Astrocyte of the spinal cord (primary cell): ENCODE results near the gene CMTR1.

Source experiments
- DNase-seq: peaks from one replicate; pipeline ENCODE4 v3.0.0; 2011; ENCODE audit warnings: low read depth, low spot score
- H3K4me3 ChIP-seq: 2 replicates; pipeline ENCODE4 v1.5.1; 2011; ENCODE audit warnings: low read depth, mild to moderate bottlenecking, low read length, moderate library complexity
- in situ Hi-C: cut with HindIII; loops from 2 replicates; pipeline ENCODE4 v1.10.0; 2017; ENCODE audit warnings: low sequenced_read_pairs
- TF ChIP-seq, protein P1 (sequence below): IDR thresholded peaks from 2 replicates; pipeline ENCODE4 v1.5.1; 2012; ENCODE audit warnings: low read depth, mild to moderate bottlenecking, low read length, inconsistent platforms

CMTR1 gene, protein sequence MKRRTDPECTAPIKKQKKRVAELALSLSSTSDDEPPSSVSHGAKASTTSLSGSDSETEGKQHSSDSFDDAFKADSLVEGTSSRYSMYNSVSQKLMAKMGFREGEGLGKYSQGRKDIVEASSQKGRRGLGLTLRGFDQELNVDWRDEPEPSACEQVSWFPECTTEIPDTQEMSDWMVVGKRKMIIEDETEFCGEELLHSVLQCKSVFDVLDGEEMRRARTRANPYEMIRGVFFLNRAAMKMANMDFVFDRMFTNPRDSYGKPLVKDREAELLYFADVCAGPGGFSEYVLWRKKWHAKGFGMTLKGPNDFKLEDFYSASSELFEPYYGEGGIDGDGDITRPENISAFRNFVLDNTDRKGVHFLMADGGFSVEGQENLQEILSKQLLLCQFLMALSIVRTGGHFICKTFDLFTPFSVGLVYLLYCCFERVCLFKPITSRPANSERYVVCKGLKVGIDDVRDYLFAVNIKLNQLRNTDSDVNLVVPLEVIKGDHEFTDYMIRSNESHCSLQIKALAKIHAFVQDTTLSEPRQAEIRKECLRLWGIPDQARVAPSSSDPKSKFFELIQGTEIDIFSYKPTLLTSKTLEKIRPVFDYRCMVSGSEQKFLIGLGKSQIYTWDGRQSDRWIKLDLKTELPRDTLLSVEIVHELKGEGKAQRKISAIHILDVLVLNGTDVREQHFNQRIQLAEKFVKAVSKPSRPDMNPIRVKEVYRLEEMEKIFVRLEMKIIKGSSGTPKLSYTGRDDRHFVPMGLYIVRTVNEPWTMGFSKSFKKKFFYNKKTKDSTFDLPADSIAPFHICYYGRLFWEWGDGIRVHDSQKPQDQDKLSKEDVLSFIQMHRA

DNA sequence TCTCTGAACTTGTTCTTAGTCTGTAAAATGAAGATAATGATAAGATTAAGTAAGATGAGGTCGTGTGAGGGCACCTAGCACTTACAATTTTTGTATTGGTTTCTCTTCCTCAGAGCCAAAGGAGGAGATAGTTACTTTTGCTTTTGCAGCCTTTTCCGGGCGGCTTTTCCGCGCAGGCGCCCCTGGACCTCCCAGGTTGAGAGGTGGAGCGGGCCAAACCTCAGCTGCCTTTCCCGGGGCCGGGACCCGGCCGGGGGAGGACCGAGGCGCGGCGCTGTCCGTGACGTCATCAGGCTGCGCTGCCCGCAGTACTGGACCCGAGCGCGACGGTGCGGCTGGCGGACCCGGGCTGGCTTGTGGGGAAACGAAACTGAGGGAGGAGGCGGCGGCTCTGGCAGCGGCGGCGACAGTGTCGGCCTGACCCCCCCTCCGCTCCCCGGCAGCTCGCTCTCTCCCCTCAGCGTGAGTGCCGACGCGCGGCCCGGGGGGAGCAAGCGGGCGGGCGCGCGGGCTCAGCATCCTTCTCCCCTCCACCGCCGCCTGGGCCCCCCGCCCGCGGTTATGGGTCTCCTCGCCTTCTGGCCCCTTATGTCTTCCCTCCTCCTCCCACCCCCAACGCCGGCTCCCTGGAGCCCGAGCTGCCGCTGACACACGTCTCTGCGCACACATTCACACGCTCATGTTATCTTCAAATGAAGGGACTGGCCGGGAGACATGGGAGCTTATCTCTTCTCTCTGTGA, at the start of gene CMTR1:
Gene CMTR1 (plus strand): TSS at position 306 of the 741 bp plus-strand sequence. CDS start 2,409 bp downstream, outside the sequence.
- H3K4me3 ChIP-seq: peak within 1 kb of the TSS; percentile 90
- TF ChIP-seq, protein P1, sequence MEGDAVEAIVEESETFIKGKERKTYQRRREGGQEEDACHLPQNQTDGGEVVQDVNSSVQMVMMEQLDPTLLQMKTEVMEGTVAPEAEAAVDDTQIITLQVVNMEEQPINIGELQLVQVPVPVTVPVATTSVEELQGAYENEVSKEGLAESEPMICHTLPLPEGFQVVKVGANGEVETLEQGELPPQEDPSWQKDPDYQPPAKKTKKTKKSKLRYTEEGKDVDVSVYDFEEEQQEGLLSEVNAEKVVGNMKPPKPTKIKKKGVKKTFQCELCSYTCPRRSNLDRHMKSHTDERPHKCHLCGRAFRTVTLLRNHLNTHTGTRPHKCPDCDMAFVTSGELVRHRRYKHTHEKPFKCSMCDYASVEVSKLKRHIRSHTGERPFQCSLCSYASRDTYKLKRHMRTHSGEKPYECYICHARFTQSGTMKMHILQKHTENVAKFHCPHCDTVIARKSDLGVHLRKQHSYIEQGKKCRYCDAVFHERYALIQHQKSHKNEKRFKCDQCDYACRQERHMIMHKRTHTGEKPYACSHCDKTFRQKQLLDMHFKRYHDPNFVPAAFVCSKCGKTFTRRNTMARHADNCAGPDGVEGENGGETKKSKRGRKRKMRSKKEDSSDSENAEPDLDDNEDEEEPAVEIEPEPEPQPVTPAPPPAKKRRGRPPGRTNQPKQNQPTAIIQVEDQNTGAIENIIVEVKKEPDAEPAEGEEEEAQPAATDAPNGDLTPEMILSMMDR: no peak
- in situ Hi-C loops: no loop called here
- peak; percentile 90 for DNase-seq

DNA sequence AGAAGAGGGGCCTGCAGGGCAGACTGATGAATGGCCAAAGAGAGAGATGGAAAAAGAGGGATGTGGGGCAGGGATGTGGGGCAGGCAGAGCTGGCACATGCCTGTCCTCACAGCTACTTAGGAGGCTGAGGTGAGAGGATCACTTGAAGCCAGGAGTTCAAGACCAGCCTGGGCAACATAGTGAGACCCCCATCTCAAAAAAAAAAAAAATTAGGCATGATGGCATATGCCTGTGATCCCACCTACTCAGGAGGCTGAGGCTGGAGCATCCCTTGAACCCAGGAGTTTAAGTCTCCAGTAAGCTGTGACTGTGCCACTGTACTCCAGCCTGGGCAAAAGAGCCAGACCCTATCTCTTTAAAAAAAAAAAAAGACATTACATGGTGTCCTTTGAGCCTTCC, 44.4 kb upstream of the CMTR1 start:
- no peak for DNase-seq
- in situ Hi-C loops: no loop called here
- TF ChIP-seq, protein P1: no peak
- H3K4me3 ChIP-seq: no peak overlapping the region

DNA sequence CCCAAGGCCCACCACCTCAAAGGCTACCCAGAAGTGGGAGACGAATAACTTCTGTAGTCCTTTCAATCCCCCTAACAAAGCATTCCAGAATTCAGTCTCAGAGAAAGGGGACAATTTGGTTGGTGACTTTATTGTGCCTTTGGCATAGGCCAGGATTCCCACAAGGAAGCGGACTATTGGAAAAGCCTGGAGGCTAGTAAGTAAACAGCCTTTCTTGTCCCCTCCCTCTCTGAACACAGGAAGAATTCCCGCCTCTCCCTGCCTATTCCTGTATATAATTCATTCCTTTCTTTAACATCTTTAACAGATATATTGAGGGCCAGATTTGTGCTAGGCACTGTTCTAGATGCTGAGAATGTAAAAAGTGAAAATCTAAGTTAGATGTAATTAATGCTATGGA, 43.2 kb upstream of the CMTR1 start:
- TF ChIP-seq, protein P1: no peak
- no peak overlapping the region for H3K4me3 ChIP-seq
- DNase-seq: no peak
- in situ Hi-C loops: no loop called here

DNA sequence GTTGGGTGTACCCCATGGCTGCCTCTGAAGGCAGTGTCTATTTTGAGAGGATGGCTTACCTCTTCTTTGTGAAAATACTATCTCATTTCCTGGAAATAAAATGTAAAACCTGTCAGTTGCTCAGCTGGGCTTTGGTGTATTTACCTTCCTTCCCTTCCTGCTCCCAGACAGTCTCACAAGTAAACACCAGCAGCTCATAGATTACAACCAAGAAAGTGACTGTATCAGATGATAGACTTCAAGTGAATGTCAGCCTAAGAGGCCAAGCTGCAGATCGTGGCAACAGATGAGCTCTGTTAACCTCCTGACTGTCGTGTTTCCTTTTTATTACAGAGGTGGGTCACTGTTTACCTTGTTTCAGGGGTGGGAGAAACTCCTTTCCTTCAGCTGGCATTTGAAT, 41.9 kb upstream of the CMTR1 start:
- TF ChIP-seq, protein P1: no peak
- DNase-seq: no peak
- in situ Hi-C loops: no loop called here
- H3K4me3 ChIP-seq: no peak overlapping the region

DNA sequence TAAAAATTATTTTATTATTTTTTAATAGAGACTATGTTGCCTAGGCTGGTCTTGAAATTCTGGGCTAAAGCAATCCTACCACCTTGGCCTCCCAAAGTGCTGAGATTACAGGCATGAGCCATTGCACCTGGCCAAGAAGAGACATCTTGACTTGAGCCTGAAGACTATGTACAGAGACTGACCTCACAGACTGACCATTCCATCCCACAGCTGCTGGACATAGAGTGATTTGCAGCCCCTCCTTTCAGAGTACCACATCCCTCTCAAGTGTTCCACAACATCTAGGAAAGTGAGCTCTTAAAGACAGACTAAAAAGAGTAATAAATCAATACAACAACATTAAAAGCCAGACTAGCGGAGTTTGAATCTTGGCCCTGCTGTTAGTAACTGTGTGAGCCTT, 40.2 kb upstream of the CMTR1 start:
- in situ Hi-C loops: no loop called here
- H3K4me3 ChIP-seq: no peak overlapping the region
- no peak for DNase-seq
- TF ChIP-seq, protein P1: no peak

DNA sequence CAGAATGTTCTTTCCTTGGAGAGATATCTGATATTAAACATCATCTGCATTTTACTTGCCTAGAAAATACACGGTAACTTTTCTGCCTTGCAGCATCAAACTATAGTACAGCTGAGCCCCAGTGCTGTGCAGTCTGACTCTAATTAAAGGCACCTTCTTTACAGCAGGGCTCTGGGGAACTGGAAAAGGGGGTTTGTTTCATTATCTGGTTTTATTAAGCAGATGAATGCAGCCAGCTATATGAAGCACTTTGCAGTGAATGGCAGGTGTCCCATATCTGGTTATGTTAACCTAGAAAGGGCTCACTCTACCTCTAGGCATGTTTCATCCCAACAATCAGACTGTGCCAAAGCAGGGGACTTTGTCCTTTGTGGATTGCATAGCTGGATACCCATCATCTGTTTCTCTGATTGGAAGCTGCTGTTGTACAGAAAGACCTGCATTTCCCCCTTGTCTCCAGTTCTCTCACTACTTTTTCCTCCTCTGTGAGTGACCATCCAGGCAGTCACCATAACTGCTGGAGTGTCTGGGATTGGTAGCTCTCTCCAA, 39.6 kb upstream of the CMTR1 start:
- no peak for DNase-seq
- no peak overlapping the region for H3K4me3 ChIP-seq
- in situ Hi-C loops: no loop called here
- TF ChIP-seq, protein P1: no peak
